Nephron progenitor cell (in vitro differentiated cells): ENCODE measurements around the gene PSMC3IP.

Experiments used
- DNase-seq: peaks from one replicate; pipeline ENCODE4 v3.0.0; 2021
- H3K27ac Mint-ChIP-seq: 2 replicates; pipeline ENCODE4 v1.8.0; 2021; ENCODE audit warnings: mild to moderate bottlenecking, moderate library complexity, mixed read lengths
- H3K27me3 Mint-ChIP-seq: 2 replicates; pipeline ENCODE4 v1.8.0; 2021; ENCODE audit warnings: mild to moderate bottlenecking, low read depth, mixed read lengths; ENCODE audit not compliant: poor library complexity
- H3K36me3 Mint-ChIP-seq: 2 replicates; pipeline ENCODE4 v1.8.0; 2021; ENCODE audit warnings: low read depth, mixed read lengths
- H3K4me1 Mint-ChIP-seq: 2 replicates; pipeline ENCODE4 v1.8.0; 2021; ENCODE audit warnings: mixed read lengths
- H3K4me3 Mint-ChIP-seq: 2 replicates; pipeline ENCODE4 v1.8.0; 2021; ENCODE audit warnings: mild to moderate bottlenecking, moderate library complexity, mixed read lengths
- H3K9me3 Mint-ChIP-seq: 2 replicates; pipeline ENCODE4 v1.8.0; 2021; ENCODE audit warnings: mild to moderate bottlenecking, moderate library complexity, mixed read lengths
- TF ChIP-seq, protein P1 (sequence below): fragments of 200-600 bp; sonication (generic); IDR thresholded peaks from 2 replicates; pipeline ENCODE4 v1.5.0; 2021; ENCODE audit warnings: antibody characterized with exemption

PSMC3IP gene

DNA sequence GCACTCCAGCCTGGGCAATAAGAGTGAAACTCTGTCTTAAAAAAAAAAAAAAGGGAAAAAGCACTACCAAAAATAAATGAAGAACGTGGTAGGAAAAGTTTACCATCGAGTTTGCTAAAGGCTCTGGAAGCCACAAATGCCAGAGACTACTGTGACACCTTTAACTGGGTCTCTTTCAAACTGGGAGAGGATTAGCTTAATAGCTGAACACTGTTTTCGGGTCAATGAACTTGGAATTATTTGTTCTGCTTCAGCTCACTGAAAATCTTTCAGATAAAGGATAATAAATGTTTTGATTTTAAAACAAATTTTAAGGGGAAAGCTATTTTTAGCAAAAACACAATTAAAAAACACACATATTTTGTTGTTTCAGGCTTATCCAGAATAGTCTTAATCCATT is 30.2 kb upstream of the PSMC3IP start:
- TF ChIP-seq, protein P1, sequence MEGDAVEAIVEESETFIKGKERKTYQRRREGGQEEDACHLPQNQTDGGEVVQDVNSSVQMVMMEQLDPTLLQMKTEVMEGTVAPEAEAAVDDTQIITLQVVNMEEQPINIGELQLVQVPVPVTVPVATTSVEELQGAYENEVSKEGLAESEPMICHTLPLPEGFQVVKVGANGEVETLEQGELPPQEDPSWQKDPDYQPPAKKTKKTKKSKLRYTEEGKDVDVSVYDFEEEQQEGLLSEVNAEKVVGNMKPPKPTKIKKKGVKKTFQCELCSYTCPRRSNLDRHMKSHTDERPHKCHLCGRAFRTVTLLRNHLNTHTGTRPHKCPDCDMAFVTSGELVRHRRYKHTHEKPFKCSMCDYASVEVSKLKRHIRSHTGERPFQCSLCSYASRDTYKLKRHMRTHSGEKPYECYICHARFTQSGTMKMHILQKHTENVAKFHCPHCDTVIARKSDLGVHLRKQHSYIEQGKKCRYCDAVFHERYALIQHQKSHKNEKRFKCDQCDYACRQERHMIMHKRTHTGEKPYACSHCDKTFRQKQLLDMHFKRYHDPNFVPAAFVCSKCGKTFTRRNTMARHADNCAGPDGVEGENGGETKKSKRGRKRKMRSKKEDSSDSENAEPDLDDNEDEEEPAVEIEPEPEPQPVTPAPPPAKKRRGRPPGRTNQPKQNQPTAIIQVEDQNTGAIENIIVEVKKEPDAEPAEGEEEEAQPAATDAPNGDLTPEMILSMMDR, result no peak
- Mint-ChIP-seq H3K27ac (no peak overlapping the region), H3K4me1 (peaks cover 54% of the 10 kb centered on the region), H3K9me3 (no peaks in the 10 kb centered on the region), H3K4me3 (peak overlapping the region; percentile 99), H3K36me3 (peaks cover 27% of the 10 kb centered on the region), H3K27me3 (peaks cover 2% of the 10 kb centered on the region)
- DNase-seq, result no peak

DNA sequence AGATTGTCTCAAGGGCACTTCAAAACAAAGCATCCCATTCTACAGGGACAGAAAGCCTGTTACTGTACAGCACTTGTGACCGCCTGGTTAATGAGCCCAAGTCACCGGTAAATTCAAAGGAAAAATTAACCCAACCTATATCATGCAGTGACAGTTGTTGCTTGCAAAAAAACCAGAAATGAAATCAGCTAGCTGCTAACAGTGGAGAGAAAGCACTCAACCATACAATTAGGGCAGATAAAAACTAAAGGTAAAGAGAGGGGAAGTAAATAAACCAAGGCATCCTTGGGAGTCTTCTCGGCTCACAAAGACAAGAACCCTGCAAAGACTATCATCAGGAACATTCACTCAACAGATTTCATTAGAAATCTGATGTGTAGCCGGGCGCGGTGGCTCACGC is 25.8 kb upstream of the PSMC3IP start:
- Mint-ChIP-seq H3K4me3 (no peak overlapping the region), H3K9me3 (no peaks in the 10 kb centered on the region), H3K27me3 (no peaks in the 10 kb centered on the region), H3K4me1 (peaks cover 45% of the 10 kb centered on the region), H3K27ac (no peak overlapping the region), H3K36me3 (peaks cover 26% of the 10 kb centered on the region)
- DNase-seq, result no peak
- TF ChIP-seq, protein P1, result no peak

DNA sequence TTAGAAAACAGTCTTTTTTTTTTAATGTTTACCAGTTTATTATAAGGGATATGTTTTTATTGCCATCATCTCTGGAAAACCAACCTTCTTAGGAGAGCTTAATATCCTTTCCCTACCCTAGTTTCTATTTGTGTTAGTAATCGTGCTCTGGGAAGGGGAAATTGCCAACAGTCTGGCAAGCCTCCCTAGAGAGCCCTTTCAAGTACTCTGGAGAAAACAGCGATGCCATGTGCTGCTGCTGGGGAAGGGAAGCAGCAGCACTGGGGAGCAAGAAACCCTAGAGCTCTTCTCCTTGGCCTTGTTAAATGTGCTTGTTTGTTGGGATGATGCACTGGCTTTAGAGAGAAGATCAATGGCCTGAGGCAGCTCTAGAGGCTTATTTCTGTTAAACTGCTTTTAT is 21.4 kb upstream of the PSMC3IP start:
- peaks cover 10% of the 10 kb centered on the region for H3K4me1 Mint-ChIP-seq
- no peak overlapping the region for H3K4me3 Mint-ChIP-seq
- TF ChIP-seq, protein P1, result no peak
- H3K27ac Mint-ChIP-seq, result peak overlapping the region; percentile 91
- H3K36me3 Mint-ChIP-seq, result peaks cover 24% of the 10 kb centered on the region
- H3K27me3 Mint-ChIP-seq, result no peaks in the 10 kb centered on the region
- H3K9me3 Mint-ChIP-seq, result no peaks in the 10 kb centered on the region
- no peak for DNase-seq

DNA sequence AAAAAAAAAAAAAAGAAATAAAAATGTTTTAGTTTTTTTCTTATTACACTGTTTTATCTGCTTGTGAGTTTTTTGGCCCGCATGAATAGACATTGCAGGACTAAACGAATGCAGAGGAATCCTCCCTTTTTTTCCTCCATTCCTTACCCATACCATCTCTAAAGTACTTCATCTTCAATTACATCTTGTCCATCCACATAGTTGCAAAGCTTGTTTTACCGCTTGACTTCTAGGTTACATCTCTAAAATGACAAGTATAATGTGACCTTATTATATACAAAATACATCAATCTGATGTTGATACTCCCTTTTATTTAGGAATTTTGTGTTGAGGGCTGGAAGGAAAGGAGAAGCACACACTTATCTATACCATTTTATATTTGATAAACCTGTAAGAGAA is 18.9 kb upstream of the PSMC3IP start:
- H3K27me3 Mint-ChIP-seq, result no peaks in the 10 kb centered on the region
- peaks cover 5% of the 10 kb centered on the region for H3K4me1 Mint-ChIP-seq
- DNase-seq, result no peak
- TF ChIP-seq, protein P1, result no peak
- H3K9me3 Mint-ChIP-seq, result no peaks in the 10 kb centered on the region
- H3K27ac Mint-ChIP-seq, result no peak overlapping the region
- peaks cover 26% of the 10 kb centered on the region for H3K36me3 Mint-ChIP-seq
- H3K4me3 Mint-ChIP-seq, result no peak overlapping the region

DNA sequence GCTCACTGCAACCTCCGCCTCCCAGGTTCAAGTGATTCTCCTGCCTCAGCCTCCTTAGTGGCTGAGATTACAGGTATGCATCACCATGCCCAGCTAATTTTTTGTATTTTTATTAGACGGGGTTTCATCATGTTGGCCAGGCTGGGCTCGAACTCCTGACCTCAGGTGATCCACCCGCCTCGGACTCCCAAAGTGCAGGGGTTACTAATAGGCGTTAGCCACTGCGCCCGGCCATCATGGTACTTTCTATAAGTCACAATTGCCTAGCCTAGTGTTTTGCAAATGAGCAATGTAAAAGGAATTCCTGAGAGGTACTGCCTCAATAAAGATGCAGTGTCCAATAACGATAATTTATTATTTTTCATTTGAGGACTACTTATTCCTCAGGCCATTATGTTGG is 13.9 kb upstream of the PSMC3IP start:
- Mint-ChIP-seq H3K9me3 (no peaks in the 10 kb centered on the region), H3K27ac (no peak overlapping the region), H3K36me3 (peaks cover 50% of the 10 kb centered on the region), H3K27me3 (no peaks in the 10 kb centered on the region), H3K4me3 (no peak overlapping the region), H3K4me1 (no peaks in the 10 kb centered on the region)
- TF ChIP-seq, protein P1, result no peak
- DNase-seq, result no peak

DNA sequence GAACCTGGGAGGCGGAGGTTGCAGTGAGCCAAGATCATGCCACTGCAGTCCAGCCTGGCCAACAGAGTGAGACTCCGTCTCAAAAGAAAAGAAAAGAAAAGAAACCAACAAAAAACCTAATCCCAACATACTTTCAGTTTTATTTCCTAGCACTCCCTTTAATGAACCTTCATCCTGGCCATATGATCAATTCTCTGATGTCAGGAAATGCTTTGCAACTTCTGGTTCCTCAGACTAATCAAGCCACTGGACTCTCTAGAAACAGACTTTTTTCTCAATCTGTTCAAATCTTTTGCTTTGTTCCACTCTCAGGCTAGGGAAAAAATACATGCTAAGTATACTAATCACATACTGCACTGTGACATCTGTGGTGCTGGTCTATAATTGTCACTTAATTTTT is 13.4 kb upstream of the PSMC3IP start:
- H3K9me3 Mint-ChIP-seq, result no peaks in the 10 kb centered on the region

More for the DNA sequence above, 13.4 kb upstream of the PSMC3IP start:
- H3K36me3 Mint-ChIP-seq, result peaks cover 47% of the 10 kb centered on the region
- no peak overlapping the region for H3K4me3 Mint-ChIP-seq
- TF ChIP-seq, protein P1, result no peak
- H3K27ac Mint-ChIP-seq, result no peak overlapping the region
- H3K27me3 Mint-ChIP-seq, result no peaks in the 10 kb centered on the region
- no peak for DNase-seq
- H3K4me1 Mint-ChIP-seq, result no peaks in the 10 kb centered on the region
